ENCODE results near the gene SH2D4B.

- TF ChIP-seq CTCF (IDR thresholded peaks at IDR 0.05) = no peak
- no peak for TF ChIP-seq POLR2AphosphoS5 (IDR thresholded peaks at IDR 0.05; ENCODE audit: insufficient read depth in 1 of 2, low read depth in 1 of 2)
- no peak for TF ChIP-seq POLR2A (IDR thresholded peaks at IDR 0.05)
Observed at GRCh38 chr10:80544316-80544953, 6.7 kb downstream of the SH2D4B start.
